IPS DF 6.9 (cell line): ENCODE measurements around the gene CCNL1.

Source experiments
- DNase-seq: peaks from one replicate; pipeline ENCODE4 v3.0.0-alpha.2; 2013; ENCODE audit warnings: low read depth, low spot score
- H3K27ac ChIP-seq: one replicate; pipeline ENCODE4 v1.5.1; 2013; ENCODE audit warnings: low read length, control low read depth
- H3K27me3 ChIP-seq: 2 replicates; pipeline ENCODE4 v1.6.1; 2013; ENCODE audit warnings: mild to moderate bottlenecking, low read length; ENCODE audit not compliant: control insufficient read depth, insufficient read depth
- H3K36me3 ChIP-seq: 2 replicates; pipeline ENCODE4 v1.6.1; 2013; ENCODE audit warnings: low read length; ENCODE audit not compliant: control insufficient read depth, insufficient read depth
- H3K4me1 ChIP-seq: 2 replicates; pipeline ENCODE4 v1.6.1; 2013; ENCODE audit warnings: low read length; ENCODE audit not compliant: control insufficient read depth, insufficient read depth
- H3K4me3 ChIP-seq: 2 replicates; pipeline ENCODE4 v1.5.1; 2013; ENCODE audit warnings: mild to moderate bottlenecking, low read length
- H3K9me3 ChIP-seq: 2 replicates; pipeline ENCODE4 v1.6.1; 2013; ENCODE audit warnings: low read length, inconsistent platforms; ENCODE audit not compliant: control insufficient read depth, insufficient read depth
- WGBS: extraction: QIAGEN DNeasy Blood & Tissue Kit; methylation state at CpG from one replicate; pipeline ENCODE4 v1.1.7; 2013; ENCODE audit warnings: mixed read lengths, missing lambda C conversion rate; ENCODE audit not compliant: insufficient read length, insufficient coverage; 5-methylcytosine and 5-hydroxymethylcytosine counted together

Gene CCNL1

GRCh38 chr3:157147099-157147803 is 12.7 kb downstream of the CCNL1 start:
- no peak for DNase-seq
- H3K4me3 ChIP-seq = no peak overlapping the region
- peaks cover 20% of the 10 kb centered on the region; the same call in 1 of the 2 replicates for H3K36me3 ChIP-seq
- no peaks in the 10 kb centered on the region for H3K9me3 ChIP-seq
- H3K4me1 ChIP-seq = no peaks in the 10 kb centered on the region
- no CpG with 5 or more reads among the region's 5 CpGs for WGBS
- no peak overlapping the region for H3K27ac ChIP-seq
- no peaks in the 10 kb centered on the region for H3K27me3 ChIP-seq

- no peaks in the 10 kb centered on the region for H3K9me3 ChIP-seq
- DNase-seq = no peak
- no peak overlapping the region for H3K27ac ChIP-seq
- no CpG with 5 or more reads among the region's 2 CpGs for WGBS
- peaks cover 11% of the 10 kb centered on the region; the same call in 1 of the 2 replicates for H3K36me3 ChIP-seq
- H3K27me3 ChIP-seq = no peaks in the 10 kb centered on the region
- H3K4me3 ChIP-seq = no peak overlapping the region
- no peaks in the 10 kb centered on the region for H3K4me1 ChIP-seq
Measured at GRCh38 chr3:157145606-157146322, 14.2 kb downstream of the CCNL1 start.

- DNase-seq = no peak
- Histone ChIP-seq H3K36me3 (no peaks in the 10 kb centered on the region; the same call in 1 of the 2 replicates), H3K4me3 (no peak overlapping the region), H3K4me1 (no peaks in the 10 kb centered on the region), H3K27ac (no peak overlapping the region), H3K9me3 (no peaks in the 10 kb centered on the region), H3K27me3 (no peaks in the 10 kb centered on the region)
- no CpG with 5 or more reads among the region's 5 CpGs for WGBS
Measured at GRCh38 chr3:157142315-157142714, 17.6 kb downstream of the CCNL1 start.

- Histone ChIP-seq H3K4me1 (no peaks in the 10 kb centered on the region), H3K4me3 (no peak overlapping the region), H3K27ac (no peak overlapping the region), H3K27me3 (no peaks in the 10 kb centered on the region), H3K9me3 (no peaks in the 10 kb centered on the region), H3K36me3 (no peaks in the 10 kb centered on the region)
- no CpG with 5 or more reads among the region's 8 CpGs for WGBS
- DNase-seq = no peak
Measured at GRCh38 chr3:157139938-157140534, 19.9 kb downstream of the CCNL1 start.

- no peaks in the 10 kb centered on the region for H3K4me1 ChIP-seq
- no peaks in the 10 kb centered on the region for H3K27me3 ChIP-seq
- no peaks in the 10 kb centered on the region for H3K36me3 ChIP-seq
- no peak overlapping the region for H3K4me3 ChIP-seq
- no peak overlapping the region for H3K27ac ChIP-seq
- H3K9me3 ChIP-seq = no peaks in the 10 kb centered on the region
- no CpG with 5 or more reads among the region's 6 CpGs for WGBS
- DNase-seq = no peak
Measured at GRCh38 chr3:157136647-157137387, 23.1 kb downstream of the CCNL1 start.

- no CpG with 5 or more reads among the region's 5 CpGs for WGBS
- H3K9me3 ChIP-seq = no peaks in the 10 kb centered on the region
- H3K27me3 ChIP-seq = no peaks in the 10 kb centered on the region
- H3K27ac ChIP-seq = no peak overlapping the region
- no peaks in the 10 kb centered on the region for H3K4me1 ChIP-seq
- no peak for DNase-seq
- H3K4me3 ChIP-seq = no peak overlapping the region
- no peaks in the 10 kb centered on the region for H3K36me3 ChIP-seq
Measured at GRCh38 chr3:157135671-157136396, 24.1 kb downstream of the CCNL1 start.

GRCh38 chr3:157134620-157135191 is 25.2 kb downstream of the CCNL1 start:
- no CpG with 5 or more reads among the region's 1 CpG for WGBS
- no peaks in the 10 kb centered on the region for H3K9me3 ChIP-seq
- no peak overlapping the region for H3K27ac ChIP-seq
- DNase-seq = no peak
- H3K27me3 ChIP-seq = no peaks in the 10 kb centered on the region
- no peak overlapping the region for H3K4me3 ChIP-seq
- peaks cover 6% of the 10 kb centered on the region for H3K4me1 ChIP-seq
- H3K36me3 ChIP-seq = no peaks in the 10 kb centered on the region

- H3K4me1 ChIP-seq = peaks cover 6% of the 10 kb centered on the region
- no peak overlapping the region for H3K27ac ChIP-seq
- H3K9me3 ChIP-seq = no peaks in the 10 kb centered on the region
- WGBS = no CpG with 5 or more reads among the region's 4 CpGs
- DNase-seq = no peak
- H3K36me3 ChIP-seq = no peaks in the 10 kb centered on the region
- H3K4me3 ChIP-seq = no peak overlapping the region
- no peaks in the 10 kb centered on the region for H3K27me3 ChIP-seq
Measured at GRCh38 chr3:157133434-157134320, 26.3 kb downstream of the CCNL1 start.

GRCh38 chr3:157132936-157133335 is 27.0 kb downstream of the CCNL1 start:
- Histone ChIP-seq H3K9me3 (no peaks in the 10 kb centered on the region), H3K27me3 (no peaks in the 10 kb centered on the region), H3K36me3 (no peaks in the 10 kb centered on the region), H3K4me1 (peaks cover 6% of the 10 kb centered on the region), H3K27ac (no peak overlapping the region), H3K4me3 (no peak overlapping the region)
- no peak for DNase-seq
- no CpG with 5 or more reads among the region's 2 CpGs for WGBS
